ENCODE results near the gene TRPV3. TPM values are rescaled to one million over a fixed set of nuclear protein-coding genes. Genes with fewer than 3 reads are reported as not detected.
"Not testable (repeated sequence)": the region's sequence is repeated elsewhere in the genome, so short reads cannot be mapped to it uniquely, and the experiment has no call there.

TRPV3 gene
- polyA plus RNA-seq, 1 donor (not counting 4 experiments of a cell fraction or from before 2014, with no cell fraction given): 9.4 TPM

GRCh38 chr17:3471599-3471998 is 86.0 kb downstream of the TRPV3 start, which contains the start of gene SPATA22:
Gene SPATA22 (minus strand): TSS chr17:3471819. CDS start chr17:3469325, 2,494 bp downstream.
- H3K4me1 ChIP-seq (ENCODE audit: control insufficient read depth, extremely low read depth, insufficient read depth, low read length): peaks cover 6% of the 10 kb centered on the region
- no peak within 1 kb of the TSS for H3K27ac ChIP-seq (ENCODE audit: control insufficient read depth, insufficient read depth, low read length)
- no peak within 1 kb of the TSS for H3K4me2 ChIP-seq (ENCODE audit: control insufficient read depth, extremely low read depth, insufficient read depth, low read depth, low read length)
- H3K36me3 ChIP-seq (ENCODE audit: control insufficient read depth in 2 of 2, extremely low read depth in 1 of 2, insufficient read depth in 2 of 2, low read length in 2 of 2): no peaks in the 10 kb centered on the region
- DNase-seq (ENCODE audit: low read depth, low spot score): no peak
- dilution Hi-C loops (cut with MboI; ENCODE audit: extremely low pct_ligation_motif_present, low sequenced_read_pairs): no loop called here
- no peaks in the 10 kb centered on the region for H3K9me1 ChIP-seq (ENCODE audit: control insufficient read depth, extremely low read depth, insufficient read depth, low read length)
- H2AFZ ChIP-seq (ENCODE audit: control insufficient read depth, low read length): no peak within 1 kb of the TSS
- no peaks in the 10 kb centered on the region for H4K20me1 ChIP-seq (ENCODE audit: control insufficient read depth, extremely low read depth, insufficient read depth, low read length)
- H3K79me2 ChIP-seq (ENCODE audit: control insufficient read depth, insufficient read depth, low read length): no peaks in the 10 kb centered on the region
- TF ChIP-seq CTCF (optimal IDR thresholded peaks at IDR 0.05 in 1 of 3, IDR thresholded peaks at IDR 0.05 in 1 of 3, conservative IDR thresholded peaks at IDR 0.05 in 1 of 3; ENCODE audit: extremely low read depth in 1 of 3, insufficient read depth in 2 of 3, low read length in 3 of 3) (no peak), EZH2 (IDR thresholded peaks at IDR 0.05; ENCODE audit: low read length) (no peak)
- no peaks in the 10 kb centered on the region for H3K9me3 ChIP-seq (ENCODE audit: control insufficient read depth, low read depth, low read length)
- no peak for FAIRE-seq
- H3K27me3 ChIP-seq (ENCODE audit: control insufficient read depth, extremely low read depth, insufficient read depth, low read length): no peaks in the 10 kb centered on the region
- no peak within 1 kb of the TSS for H3K4me3 ChIP-seq (ENCODE audit: control insufficient read depth in 2 of 3, extremely low read depth in 1 of 3, insufficient read depth in 2 of 3, low read depth in 1 of 3, low read length in 3 of 3)
- H3K9ac ChIP-seq (ENCODE audit: control insufficient read depth, extremely low read depth, insufficient read depth, low read length): no peak within 1 kb of the TSS

DNA sequence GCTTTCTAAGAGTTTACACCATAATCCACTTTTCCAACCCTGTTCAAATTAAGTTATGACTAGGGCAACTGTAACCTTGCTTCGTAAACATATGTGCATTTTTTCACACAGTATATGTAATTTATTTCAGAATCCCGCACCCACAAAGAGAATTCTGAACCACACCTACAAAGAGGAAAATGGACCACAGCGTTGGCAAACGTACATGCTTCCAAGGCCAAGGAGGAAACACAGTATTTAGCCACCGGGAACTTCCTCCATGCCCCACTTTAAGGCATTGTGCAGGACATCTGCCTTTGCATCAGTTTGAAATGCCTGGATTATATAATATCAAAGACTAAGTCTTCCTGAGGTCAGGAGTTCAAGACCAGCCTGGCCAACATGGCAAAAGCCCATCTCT is 88.1 kb downstream of the TRPV3 start:
- H3K79me2 ChIP-seq (ENCODE audit: control insufficient read depth, insufficient read depth, low read length): no peaks in the 10 kb centered on the region
- TF ChIP-seq EZH2 (IDR thresholded peaks at IDR 0.05; ENCODE audit: low read length) (no peak), CTCF (optimal IDR thresholded peaks at IDR 0.05 in 1 of 3, IDR thresholded peaks at IDR 0.05 in 1 of 3, conservative IDR thresholded peaks at IDR 0.05 in 1 of 3; ENCODE audit: extremely low read depth in 1 of 3, insufficient read depth in 2 of 3, low read length in 3 of 3) (no peak)
- no peaks in the 10 kb centered on the region for H3K9me1 ChIP-seq (ENCODE audit: control insufficient read depth, extremely low read depth, insufficient read depth, low read length)
- no peak overlapping the region for H3K4me2 ChIP-seq (ENCODE audit: control insufficient read depth, extremely low read depth, insufficient read depth, low read depth, low read length)
- H2AFZ ChIP-seq (ENCODE audit: control insufficient read depth, low read length): no peak overlapping the region
- DNase-seq (ENCODE audit: low read depth, low spot score): no peak
- no peaks in the 10 kb centered on the region for H3K9me3 ChIP-seq (ENCODE audit: control insufficient read depth, low read depth, low read length)
- no peak overlapping the region for H3K9ac ChIP-seq (ENCODE audit: control insufficient read depth, extremely low read depth, insufficient read depth, low read length)
- H3K27me3 ChIP-seq (ENCODE audit: control insufficient read depth, extremely low read depth, insufficient read depth, low read length): no peaks in the 10 kb centered on the region
- no peak overlapping the region for H3K4me3 ChIP-seq (ENCODE audit: control insufficient read depth in 2 of 3, extremely low read depth in 1 of 3, insufficient read depth in 2 of 3, low read depth in 1 of 3, low read length in 3 of 3)
- no peak for FAIRE-seq
- no peak overlapping the region for H3K27ac ChIP-seq (ENCODE audit: control insufficient read depth, insufficient read depth, low read length)
- H4K20me1 ChIP-seq (ENCODE audit: control insufficient read depth, extremely low read depth, insufficient read depth, low read length): no peaks in the 10 kb centered on the region
- no peaks in the 10 kb centered on the region for H3K4me1 ChIP-seq (ENCODE audit: control insufficient read depth, extremely low read depth, insufficient read depth, low read length)
- dilution Hi-C loops (cut with MboI; ENCODE audit: extremely low pct_ligation_motif_present, low sequenced_read_pairs): no loop called here
- no peaks in the 10 kb centered on the region for H3K36me3 ChIP-seq (ENCODE audit: control insufficient read depth in 2 of 2, extremely low read depth in 1 of 2, insufficient read depth in 2 of 2, low read length in 2 of 2)

DNA sequence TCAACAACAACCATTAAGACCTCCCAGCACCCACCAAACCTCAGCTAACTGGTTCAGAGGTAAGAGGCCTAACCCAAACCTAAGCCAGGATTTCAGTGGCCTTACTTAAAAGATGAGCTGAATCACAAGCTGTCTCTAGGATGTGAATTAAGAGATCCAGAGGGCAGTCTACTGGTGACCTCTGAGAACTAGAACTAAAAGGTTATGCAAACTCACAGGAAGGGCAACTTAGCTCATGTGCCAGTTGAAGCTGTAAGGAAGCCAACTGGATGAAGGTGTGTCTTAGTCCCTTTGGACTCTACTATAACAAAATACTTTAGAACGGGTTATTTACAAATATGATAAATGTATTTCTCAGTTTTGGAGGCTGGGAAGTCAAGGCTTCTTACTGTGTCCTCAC is 91.3 kb downstream of the TRPV3 start:
- H3K36me3 ChIP-seq (ENCODE audit: control insufficient read depth in 2 of 2, extremely low read depth in 1 of 2, insufficient read depth in 2 of 2, low read length in 2 of 2); H3K4me1 ChIP-seq (ENCODE audit: control insufficient read depth, extremely low read depth, insufficient read depth, low read length); H3K9ac ChIP-seq (ENCODE audit: control insufficient read depth, extremely low read depth, insufficient read depth, low read length); H4K20me1 ChIP-seq (ENCODE audit: control insufficient read depth, extremely low read depth, insufficient read depth, low read length); H3K79me2 ChIP-seq (ENCODE audit: control insufficient read depth, insufficient read depth, low read length); DNase-seq (ENCODE audit: low read depth, low spot score); H2AFZ ChIP-seq (ENCODE audit: control insufficient read depth, low read length); H3K4me3 ChIP-seq (ENCODE audit: control insufficient read depth in 2 of 3, extremely low read depth in 1 of 3, insufficient read depth in 2 of 3, low read depth in 1 of 3, low read length in 3 of 3); H3K27me3 ChIP-seq (ENCODE audit: control insufficient read depth, extremely low read depth, insufficient read depth, low read length); FAIRE-seq; H3K9me3 ChIP-seq (ENCODE audit: control insufficient read depth, low read depth, low read length); H3K4me2 ChIP-seq (ENCODE audit: control insufficient read depth, extremely low read depth, insufficient read depth, low read depth, low read length); dilution Hi-C loops (cut with MboI; ENCODE audit: extremely low pct_ligation_motif_present, low sequenced_read_pairs); H3K27ac ChIP-seq (ENCODE audit: control insufficient read depth, insufficient read depth, low read length); H3K9me1 ChIP-seq (ENCODE audit: control insufficient read depth, extremely low read depth, insufficient read depth, low read length): not testable (repeated sequence)

Measured in keratinocyte (primary cell).